Stimulated activated CD4-positive, alpha-beta T cell treated with anti-CD3 and anti-CD28 coated beads, Interleukin-1b, Interleukin-23, amount 100 ng/mL, for 48 hours (primary cell): Measurements from ENCODE around the gene OR4D2.

ENCODE experiments used
- DNase-seq: peaks from one replicate; pipeline ENCODE4 v3.0.0-alpha.2; 2020

Gene OR4D2

GRCh38 chr17:58176200-58176599 lies 9.4 kb downstream of the OR4D2 start:
- no peak for DNase-seq

GRCh38 chr17:58181796-58182195 lies 15.0 kb downstream of the OR4D2 start:
- no peak for DNase-seq

GRCh38 chr17:58183514-58183913 lies 16.7 kb downstream of the OR4D2 start:
- DNase-seq = no peak

GRCh38 chr17:58184308-58184985 lies 17.7 kb downstream of the OR4D2 start:
- no peak for DNase-seq

GRCh38 chr17:58184986-58185761 lies 18.4 kb downstream of the OR4D2 start:
- DNase-seq = no peak

- no peak for DNase-seq
Observed at GRCh38 chr17:58186591-58186990, 19.8 kb downstream of the OR4D2 start.

- no peak for DNase-seq
Observed at GRCh38 chr17:58187063-58187462, 20.3 kb downstream of the OR4D2 start.

GRCh38 chr17:58187675-58188074 lies 20.9 kb downstream of the OR4D2 start:
- no peak for DNase-seq

- no peak for DNase-seq
Observed at GRCh38 chr17:58189436-58190146, 22.8 kb downstream of the OR4D2 start.

GRCh38 chr17:58191241-58191896 lies 24.6 kb downstream of the OR4D2 start:
- DNase-seq = no peak

- DNase-seq = no peak
Observed at GRCh38 chr17:58192612-58193011, 25.8 kb downstream of the OR4D2 start, which contains the start of gene EPX. EPX (plus strand) TSS chr17:58192726; CDS start chr17:58192847, 121 bp downstream.

- DNase-seq = no peak
Observed at GRCh38 chr17:58193641-58194255, 27.0 kb downstream of the OR4D2 start.

- DNase-seq = no peak
Observed at GRCh38 chr17:58195518-58196123, 28.8 kb downstream of the OR4D2 start.

- DNase-seq = no peak
Observed at GRCh38 chr17:58196610-58197009, 29.8 kb downstream of the OR4D2 start.

GRCh38 chr17:58200024-58200633 lies 33.3 kb downstream of the OR4D2 start:
- DNase-seq = peak; percentile 70

GRCh38 chr17:58202859-58203258 lies 36.1 kb downstream of the OR4D2 start:
- DNase-seq = no peak

- DNase-seq = no peak
Observed at GRCh38 chr17:58204796-58205195, 38.0 kb downstream of the OR4D2 start.

GRCh38 chr17:58205936-58206335 lies 39.2 kb downstream of the OR4D2 start:
- no peak for DNase-seq

GRCh38 chr17:58207451-58207850 lies 40.7 kb downstream of the OR4D2 start:
- no peak for DNase-seq

- no peak for DNase-seq
Observed at GRCh38 chr17:58208344-58208743, 41.6 kb downstream of the OR4D2 start.

- DNase-seq = no peak
Observed at GRCh38 chr17:58210922-58211321, 44.1 kb downstream of the OR4D2 start.

GRCh38 chr17:58215685-58216084 lies 48.9 kb downstream of the OR4D2 start:
- DNase-seq = no peak
